GM21619 (cell line): ENCODE results near the gene CWF19L2.

Source experiments
- ATAC-seq: cut with Tn5 transposase; IDR thresholded peaks from one replicate; pipeline ENCODE4 v1.9.1; 2021; ENCODE audit not compliant: unreplicated experiment

Gene CWF19L2

GRCh38 chr11:107316426-107316825, 141.2 kb downstream of the CWF19L2 start:
- no peak for ATAC-seq

- ATAC-seq = no peak
Measured at GRCh38 chr11:107307991-107308390, 149.6 kb downstream of the CWF19L2 start.

- no peak for ATAC-seq
Measured at GRCh38 chr11:107301878-107302277, 155.7 kb downstream of the CWF19L2 start.

DNA sequence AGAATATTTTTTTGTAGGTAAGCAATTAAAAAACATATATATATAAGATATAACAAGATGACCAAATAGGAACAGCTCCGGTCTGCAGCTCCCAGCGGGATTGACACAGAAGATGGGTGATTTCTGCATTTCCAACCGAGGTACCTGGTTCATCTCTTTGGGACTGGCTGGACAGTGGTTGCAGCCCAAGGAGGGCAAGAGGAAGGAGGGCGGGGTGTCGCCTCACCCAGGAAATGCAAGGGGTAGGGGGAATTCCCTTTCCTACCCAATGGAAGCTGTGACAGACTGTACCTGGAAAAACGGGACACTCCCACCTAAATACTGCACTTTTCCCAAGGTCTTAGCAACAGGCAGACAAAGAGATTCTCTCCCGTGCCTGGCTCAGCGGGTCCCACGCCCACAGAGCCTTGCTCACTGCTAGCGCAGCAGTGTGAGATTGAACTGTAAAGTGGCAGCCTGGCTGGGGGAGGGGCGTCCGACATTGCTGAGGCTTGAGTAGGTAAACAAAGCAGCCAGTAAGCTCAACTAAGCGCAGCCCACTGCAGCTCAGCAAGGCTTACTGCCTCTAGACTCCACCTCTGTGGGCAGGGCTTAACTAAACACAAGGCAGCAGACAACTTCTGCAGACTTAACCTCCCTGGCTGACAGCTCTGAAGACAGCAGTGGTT, 163.8 kb downstream of the CWF19L2 start:
- ATAC-seq = no peak

- no peak for ATAC-seq
Measured at GRCh38 chr11:107282195-107282594, 175.4 kb downstream of the CWF19L2 start.
